Parathyroid adenoma (tissue), 2 donors: ENCODE results near the gene LYZL1.

Source experiments
- H2AFZ ChIP-seq: fragments of 300-600 bp; sonication (generic); one replicate; pipeline ENCODE4 v1.7.0; 2017; ENCODE audit warnings: antibody characterized with exemption, mild to moderate bottlenecking
- H3K27ac ChIP-seq: fragments of 300-600 bp; sonication (generic); one replicate; pipeline ENCODE4 v1.7.0; 2017
- H3K27me3 ChIP-seq: fragments of 300-600 bp; sonication (generic); one replicate; pipeline ENCODE4 v1.7.0; 2017; ENCODE audit warnings: low read length; ENCODE audit not compliant: control insufficient read depth, insufficient read depth
- H3K36me3 ChIP-seq: fragments of 300-600 bp; sonication (generic); one replicate; pipeline ENCODE4 v1.7.0; 2017; ENCODE audit warnings: low read length; ENCODE audit not compliant: control insufficient read depth, insufficient read depth
- H3K4me1 ChIP-seq: fragments of 300-600 bp; sonication (generic); one replicate; pipeline ENCODE4 v1.7.0; 2017; ENCODE audit warnings: control low read depth
- H3K4me2 ChIP-seq: fragments of 300-600 bp; sonication (generic); one replicate; pipeline ENCODE4 v1.7.0; 2017; ENCODE audit warnings: low read length
- H3K4me3 ChIP-seq: fragments of 300-600 bp; sonication (generic); one replicate; pipeline ENCODE4 v1.7.0; 2017; ENCODE audit warnings: low read depth, low read length
- H3K79me2 ChIP-seq: fragments of 300-600 bp; sonication (generic); one replicate; pipeline ENCODE4 v1.7.0; 2017; ENCODE audit warnings: control low read depth
- H3K9ac ChIP-seq: fragments of 300-600 bp; sonication (generic); one replicate; pipeline ENCODE4 v1.7.0; 2017; ENCODE audit warnings: mild to moderate bottlenecking
- H3K9me3 ChIP-seq: fragments of 300-600 bp; sonication (generic); one replicate; pipeline ENCODE4 v1.7.0; 2017; ENCODE audit warnings: low read length; ENCODE audit not compliant: control insufficient read depth
- TF ChIP-seq, protein P1 (sequence below): fragments of 300-600 bp; sonication (generic); IDR thresholded peaks from one replicate; pipeline ENCODE4 v1.7.0; 2017; ENCODE audit warnings: antibody characterized with exemption, mild to moderate bottlenecking
- donor health status: primary hyperparathyroidism.

Gene LYZL1

DNA sequence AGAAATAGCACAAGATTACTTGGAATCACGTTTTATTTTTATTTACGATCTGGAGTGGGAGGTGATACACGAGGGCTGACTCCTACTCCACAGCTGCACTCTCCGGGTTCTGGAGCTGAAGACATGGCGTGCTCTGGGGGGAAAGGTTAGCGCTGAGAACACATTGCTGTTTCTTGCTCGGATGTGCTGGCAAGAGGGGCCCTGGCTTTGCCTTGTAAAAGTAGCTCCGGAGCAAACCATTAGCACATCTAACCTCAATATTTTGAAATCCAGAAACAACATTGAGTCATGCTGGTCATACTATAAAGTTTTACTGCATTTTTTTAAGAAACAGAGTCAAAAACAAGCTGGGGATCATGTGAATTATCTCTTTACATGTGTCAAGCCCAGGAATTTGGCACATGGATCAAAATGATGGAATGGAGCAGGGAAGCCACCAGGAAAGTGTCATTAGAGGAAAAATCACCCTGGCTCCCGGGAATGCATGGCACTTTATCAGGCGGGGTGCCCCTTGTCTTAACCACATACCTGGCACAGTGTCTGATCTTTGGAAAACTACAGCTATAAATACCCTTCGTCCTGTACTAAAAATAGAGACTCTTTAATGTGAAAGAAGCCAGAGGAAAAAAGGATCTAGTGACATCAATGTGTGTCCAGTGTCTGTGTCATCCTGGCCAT, 31.6 kb upstream of the LYZL1 start:
- H3K4me3 ChIP-seq = no peak overlapping the region
- TF ChIP-seq, protein P1, sequence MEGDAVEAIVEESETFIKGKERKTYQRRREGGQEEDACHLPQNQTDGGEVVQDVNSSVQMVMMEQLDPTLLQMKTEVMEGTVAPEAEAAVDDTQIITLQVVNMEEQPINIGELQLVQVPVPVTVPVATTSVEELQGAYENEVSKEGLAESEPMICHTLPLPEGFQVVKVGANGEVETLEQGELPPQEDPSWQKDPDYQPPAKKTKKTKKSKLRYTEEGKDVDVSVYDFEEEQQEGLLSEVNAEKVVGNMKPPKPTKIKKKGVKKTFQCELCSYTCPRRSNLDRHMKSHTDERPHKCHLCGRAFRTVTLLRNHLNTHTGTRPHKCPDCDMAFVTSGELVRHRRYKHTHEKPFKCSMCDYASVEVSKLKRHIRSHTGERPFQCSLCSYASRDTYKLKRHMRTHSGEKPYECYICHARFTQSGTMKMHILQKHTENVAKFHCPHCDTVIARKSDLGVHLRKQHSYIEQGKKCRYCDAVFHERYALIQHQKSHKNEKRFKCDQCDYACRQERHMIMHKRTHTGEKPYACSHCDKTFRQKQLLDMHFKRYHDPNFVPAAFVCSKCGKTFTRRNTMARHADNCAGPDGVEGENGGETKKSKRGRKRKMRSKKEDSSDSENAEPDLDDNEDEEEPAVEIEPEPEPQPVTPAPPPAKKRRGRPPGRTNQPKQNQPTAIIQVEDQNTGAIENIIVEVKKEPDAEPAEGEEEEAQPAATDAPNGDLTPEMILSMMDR = no peak

DNA sequence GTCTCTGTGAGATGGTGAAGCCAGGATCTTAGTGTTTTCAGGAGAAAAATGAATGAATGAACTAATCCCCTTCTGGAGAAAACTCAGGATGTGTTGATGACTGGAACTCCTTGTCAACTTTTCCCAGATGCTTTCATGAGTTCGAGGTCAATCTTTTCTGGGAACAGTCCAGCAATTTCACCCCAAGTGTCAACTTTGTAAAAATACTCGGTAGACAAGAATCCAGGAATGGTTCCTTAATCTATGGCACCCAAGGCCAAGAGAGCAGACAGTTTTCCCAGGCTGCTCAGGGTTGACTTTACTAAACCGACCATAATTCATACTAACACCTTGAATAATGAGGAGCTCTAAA, 31.1 kb upstream of the LYZL1 start:
- Histone ChIP-seq H3K79me2 (no peaks in the 10 kb centered on the region), H2AFZ (no peak overlapping the region), H3K4me3 (no peak overlapping the region), H3K27ac (no peak overlapping the region), H3K4me1 (no peaks in the 10 kb centered on the region), H3K36me3 (no peaks in the 10 kb centered on the region), H3K27me3 (no peaks in the 10 kb centered on the region), H3K9me3 (no peaks in the 10 kb centered on the region), H3K9ac (no peak overlapping the region), H3K4me2 (no peak overlapping the region)
- TF ChIP-seq, protein P1 = no peak

More for the DNA sequence above, 31.6 kb upstream of the LYZL1 start:
- no peak overlapping the region for H3K9ac ChIP-seq
- H3K27ac ChIP-seq = no peak overlapping the region
- no peak overlapping the region for H3K4me2 ChIP-seq
- H3K27me3 ChIP-seq = no peaks in the 10 kb centered on the region
- H3K36me3 ChIP-seq = no peaks in the 10 kb centered on the region
- no peaks in the 10 kb centered on the region for H3K9me3 ChIP-seq
- H2AFZ ChIP-seq = no peak overlapping the region
- no peaks in the 10 kb centered on the region for H3K79me2 ChIP-seq
- H3K4me1 ChIP-seq = no peaks in the 10 kb centered on the region

DNA sequence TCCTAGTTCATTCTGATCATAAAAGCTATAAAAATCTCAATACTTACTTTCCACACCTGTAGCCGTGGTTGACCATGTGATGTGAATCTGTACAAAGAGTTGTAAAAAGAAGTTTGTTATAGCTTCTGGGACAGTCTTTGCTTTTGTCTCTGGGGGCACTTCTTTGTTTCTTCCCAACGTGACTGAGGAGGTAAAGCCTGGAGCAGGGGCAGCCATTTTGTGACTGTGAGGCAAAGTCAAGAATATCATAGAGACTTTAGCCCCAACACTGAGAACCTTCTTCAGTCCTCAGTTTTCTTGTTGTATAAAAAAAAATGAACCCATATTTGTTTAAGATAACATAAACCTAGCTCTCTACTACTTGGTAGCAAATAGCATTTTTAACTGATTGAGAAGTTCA, 29.4 kb upstream of the LYZL1 start:
- Histone ChIP-seq H3K4me3 (no peak overlapping the region), H3K9me3 (no peaks in the 10 kb centered on the region), H3K79me2 (no peaks in the 10 kb centered on the region), H3K27me3 (no peaks in the 10 kb centered on the region), H3K9ac (no peak overlapping the region), H3K4me2 (no peak overlapping the region), H3K36me3 (no peaks in the 10 kb centered on the region), H3K4me1 (no peaks in the 10 kb centered on the region), H3K27ac (no peak overlapping the region), H2AFZ (no peak overlapping the region)
- TF ChIP-seq, protein P1 = no peak

DNA sequence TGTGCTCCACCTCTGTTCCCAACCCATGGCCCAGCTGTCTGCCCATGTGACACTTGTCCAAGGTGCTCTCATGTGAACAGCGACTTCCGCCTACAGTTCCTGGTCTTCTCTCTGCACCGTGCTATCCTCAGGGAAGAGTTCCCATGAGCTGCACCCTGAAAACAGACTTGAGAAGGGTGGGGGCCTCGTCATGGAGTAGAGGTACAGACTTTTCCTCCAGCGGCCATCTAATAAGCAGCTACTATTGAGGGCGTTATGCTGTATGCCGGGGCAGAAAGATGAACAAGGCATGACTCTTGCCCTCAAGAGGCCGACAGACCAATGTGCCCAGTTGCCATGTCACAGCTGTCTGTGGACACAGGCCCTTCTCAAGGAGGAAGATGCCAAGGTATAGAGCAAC, 25.4 kb upstream of the LYZL1 start:
- no peak overlapping the region for H3K9ac ChIP-seq
- H3K9me3 ChIP-seq = no peaks in the 10 kb centered on the region
- no peak overlapping the region for H2AFZ ChIP-seq
- H3K27me3 ChIP-seq = no peaks in the 10 kb centered on the region
- no peaks in the 10 kb centered on the region for H3K36me3 ChIP-seq
- no peak overlapping the region for H3K4me3 ChIP-seq
- no peaks in the 10 kb centered on the region for H3K79me2 ChIP-seq
- TF ChIP-seq, protein P1 = no peak
- H3K4me2 ChIP-seq = no peak overlapping the region
- H3K27ac ChIP-seq = no peak overlapping the region
- H3K4me1 ChIP-seq = peaks cover 2% of the 10 kb centered on the region

DNA sequence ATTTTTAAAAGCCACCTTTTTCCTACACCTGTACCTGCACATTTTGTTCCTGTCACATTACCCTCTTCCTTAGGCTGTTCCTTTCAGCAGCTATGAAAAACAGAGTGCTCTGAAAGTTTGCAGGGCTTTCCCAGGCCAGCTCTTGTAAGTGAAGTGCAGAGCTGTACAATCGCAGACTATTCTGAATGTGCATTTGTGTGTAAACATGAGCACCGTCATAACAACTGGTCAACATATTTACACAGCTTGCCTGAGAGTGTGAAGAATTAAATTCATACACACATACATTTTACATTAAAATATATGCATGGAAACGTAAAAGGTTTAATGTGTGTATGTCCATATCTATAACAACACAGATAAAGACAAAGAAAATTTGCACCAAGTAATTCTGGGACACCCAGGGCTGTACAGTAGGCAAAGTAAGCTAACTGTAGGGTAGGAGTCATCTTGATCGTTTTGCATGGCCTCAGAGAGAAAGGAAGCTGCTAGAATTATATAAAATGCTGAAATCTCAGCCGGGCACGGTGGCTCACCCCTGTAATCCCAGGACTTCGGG, 23.6 kb upstream of the LYZL1 start:
- TF ChIP-seq, protein P1 = no peak
- no peak overlapping the region for H3K4me3 ChIP-seq
- no peak overlapping the region for H3K27ac ChIP-seq
- no peak overlapping the region for H2AFZ ChIP-seq
- H3K4me1 ChIP-seq = peaks cover 2% of the 10 kb centered on the region
- no peaks in the 10 kb centered on the region for H3K36me3 ChIP-seq
- H3K4me2 ChIP-seq = no peak overlapping the region
- H3K9me3 ChIP-seq = no peaks in the 10 kb centered on the region
- no peaks in the 10 kb centered on the region for H3K27me3 ChIP-seq
- H3K79me2 ChIP-seq = no peaks in the 10 kb centered on the region
- no peak overlapping the region for H3K9ac ChIP-seq
